HG03432 (cell line): ENCODE measurements around the gene SCN2A.
"Not testable (repeated sequence)": the region's sequence is repeated elsewhere in the genome, so short reads cannot be mapped to it uniquely, and the experiment has no call there.

Experiments used
- ATAC-seq: cut with Tn5 transposase; IDR thresholded peaks from one replicate; pipeline ENCODE4 v1.9.1; 2021; ENCODE audit warnings: mild to moderate bottlenecking, moderate library complexity; ENCODE audit not compliant: unreplicated experiment

SCN2A gene

GRCh38 chr2:165251366-165251765 is 12.2 kb downstream of the SCN2A start:
- ATAC-seq = no peak

- ATAC-seq = no peak
Measured at GRCh38 chr2:165253178-165253577, 14.0 kb downstream of the SCN2A start.

- no peak for ATAC-seq
Measured at GRCh38 chr2:165256618-165257017, 17.4 kb downstream of the SCN2A start.

- ATAC-seq = not testable (repeated sequence)
Measured at GRCh38 chr2:165260347-165260746, 21.1 kb downstream of the SCN2A start.

- peak; percentile 74 for ATAC-seq
Measured at GRCh38 chr2:165268754-165269153, 29.5 kb downstream of the SCN2A start.

GRCh38 chr2:165273176-165273575 is 34.0 kb downstream of the SCN2A start:
- no peak for ATAC-seq

GRCh38 chr2:165274698-165275097 is 35.5 kb downstream of the SCN2A start:
- no peak for ATAC-seq

- ATAC-seq = no peak
Measured at GRCh38 chr2:165275932-165276331, 36.7 kb downstream of the SCN2A start.

GRCh38 chr2:165277295-165277694 is 38.1 kb downstream of the SCN2A start:
- no peak for ATAC-seq

- ATAC-seq = no peak
Measured at GRCh38 chr2:165277860-165278656, 38.8 kb downstream of the SCN2A start.

GRCh38 chr2:165280356-165280755 is 41.1 kb downstream of the SCN2A start:
- ATAC-seq = no peak

- no peak for ATAC-seq
Measured at GRCh38 chr2:165281387-165281786, 42.2 kb downstream of the SCN2A start.

GRCh38 chr2:165283342-165283741 is 44.1 kb downstream of the SCN2A start:
- no peak for ATAC-seq

GRCh38 chr2:165287094-165287778 is 48.0 kb downstream of the SCN2A start:
- ATAC-seq = no peak

- no peak for ATAC-seq
Measured at GRCh38 chr2:165289069-165289468, 49.9 kb downstream of the SCN2A start.

- peak; percentile 100 for ATAC-seq
Measured at GRCh38 chr2:165293440-165294420, 54.5 kb downstream of the SCN2A start.

- ATAC-seq = no peak
Measured at GRCh38 chr2:165294912-165295311, 55.7 kb downstream of the SCN2A start.

- no peak for ATAC-seq
Measured at GRCh38 chr2:165295643-165296042, 56.4 kb downstream of the SCN2A start.

GRCh38 chr2:165305391-165306096 is 66.3 kb downstream of the SCN2A start:
- ATAC-seq = no peak

GRCh38 chr2:165307317-165307716 is 68.1 kb downstream of the SCN2A start:
- ATAC-seq = no peak

- ATAC-seq = no peak
Measured at GRCh38 chr2:165311949-165312348, 72.7 kb downstream of the SCN2A start.
